ENCODE measurements around the gene SEC14L1. TPM values are rescaled to one million over a fixed set of nuclear protein-coding genes. Genes with fewer than 3 reads are reported as not detected.

SEC14L1 gene
- total RNA-seq, 1 experiment from 2014 or later: 78.6 TPM

DNA sequence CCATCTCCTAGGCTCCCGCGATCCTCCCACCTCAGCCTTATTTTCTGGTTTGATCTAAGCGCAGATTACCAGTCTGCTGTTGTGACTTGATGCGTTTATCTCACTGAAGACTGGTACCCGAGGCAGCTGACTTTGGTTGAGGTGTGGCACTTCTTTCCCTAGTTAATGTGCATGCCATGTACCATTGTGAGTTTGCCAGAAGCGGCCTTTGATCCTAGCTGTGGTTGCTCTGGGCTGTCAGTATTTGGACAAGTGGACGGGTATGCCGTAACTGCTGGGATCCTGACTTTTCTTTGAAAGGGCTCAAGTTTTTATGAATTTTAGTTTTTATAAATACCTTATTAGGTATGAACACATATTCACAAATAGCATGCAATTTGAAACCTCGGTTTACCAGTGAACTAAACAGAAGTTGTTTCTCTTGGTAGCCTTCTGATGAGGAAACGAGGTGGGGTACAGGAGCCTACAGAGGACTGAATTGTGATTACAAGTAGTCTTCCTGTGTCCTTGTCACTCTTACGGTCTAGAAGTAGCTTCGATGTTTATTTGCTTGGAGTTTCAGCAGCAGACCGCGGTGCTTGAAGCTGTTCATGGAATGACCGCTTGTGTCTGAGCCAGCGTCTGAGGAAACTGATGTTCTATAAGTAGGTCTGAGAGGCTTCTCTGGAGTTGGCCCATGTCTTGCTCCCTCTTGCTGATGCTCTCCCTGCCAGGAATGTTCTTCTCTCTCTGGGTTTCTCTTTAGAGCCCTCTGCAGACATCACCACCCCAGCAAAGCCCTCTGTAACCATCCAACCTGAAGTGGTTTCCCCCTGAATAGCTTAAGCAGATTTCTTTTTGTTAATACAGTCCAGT, 40.0 kb downstream of the SEC14L1 start:
- TF ChIP-seq, protein P1, sequence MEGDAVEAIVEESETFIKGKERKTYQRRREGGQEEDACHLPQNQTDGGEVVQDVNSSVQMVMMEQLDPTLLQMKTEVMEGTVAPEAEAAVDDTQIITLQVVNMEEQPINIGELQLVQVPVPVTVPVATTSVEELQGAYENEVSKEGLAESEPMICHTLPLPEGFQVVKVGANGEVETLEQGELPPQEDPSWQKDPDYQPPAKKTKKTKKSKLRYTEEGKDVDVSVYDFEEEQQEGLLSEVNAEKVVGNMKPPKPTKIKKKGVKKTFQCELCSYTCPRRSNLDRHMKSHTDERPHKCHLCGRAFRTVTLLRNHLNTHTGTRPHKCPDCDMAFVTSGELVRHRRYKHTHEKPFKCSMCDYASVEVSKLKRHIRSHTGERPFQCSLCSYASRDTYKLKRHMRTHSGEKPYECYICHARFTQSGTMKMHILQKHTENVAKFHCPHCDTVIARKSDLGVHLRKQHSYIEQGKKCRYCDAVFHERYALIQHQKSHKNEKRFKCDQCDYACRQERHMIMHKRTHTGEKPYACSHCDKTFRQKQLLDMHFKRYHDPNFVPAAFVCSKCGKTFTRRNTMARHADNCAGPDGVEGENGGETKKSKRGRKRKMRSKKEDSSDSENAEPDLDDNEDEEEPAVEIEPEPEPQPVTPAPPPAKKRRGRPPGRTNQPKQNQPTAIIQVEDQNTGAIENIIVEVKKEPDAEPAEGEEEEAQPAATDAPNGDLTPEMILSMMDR (conservative IDR thresholded peaks at IDR 0.05; ENCODE audit: low read depth, low read length): no peak
- TF ChIP-seq EZH2 (IDR thresholded peaks at IDR 0.05; ENCODE audit: borderline replicate concordance, low read depth, low read length, poor library complexity, severe bottlenecking): no peak
- no TSS peak for BruUV-seq (replicated peaks)
- H3K27ac ChIP-seq (ENCODE audit: low read depth, low read length, poor library complexity, severe bottlenecking): peak overlapping the region; percentile 90
- POLR2A ChIA-PET (ENCODE audit: low non-redundant PET): no interaction called here
- no peak for DNase-seq (ENCODE audit: low spot score)
- intact Hi-C loops (cut with micrococcal nuclease; ENCODE audit: unreplicated experiment): no loop called here
- CTCF ChIA-PET: no interaction called here
- no peaks in the 10 kb centered on the region for H3K9me3 ChIP-seq (ENCODE audit: low read depth, low read length, poor library complexity, severe bottlenecking)
- H3K4me3 ChIP-seq (ENCODE audit: low read depth, low read length, poor library complexity, severe bottlenecking): no peak overlapping the region
- no peaks in the 10 kb centered on the region for H3K36me3 ChIP-seq (ENCODE audit: insufficient read depth, low read length, poor library complexity, severe bottlenecking)
- no peaks in the 10 kb centered on the region for H3K27me3 ChIP-seq (replicated peaks; ENCODE audit: insufficient read depth, low read depth, low read length, poor library complexity)
- H3K4me1 ChIP-seq (ENCODE audit: insufficient read depth, low read length, poor library complexity, severe bottlenecking): peaks cover 58% of the 10 kb centered on the region

DNA sequence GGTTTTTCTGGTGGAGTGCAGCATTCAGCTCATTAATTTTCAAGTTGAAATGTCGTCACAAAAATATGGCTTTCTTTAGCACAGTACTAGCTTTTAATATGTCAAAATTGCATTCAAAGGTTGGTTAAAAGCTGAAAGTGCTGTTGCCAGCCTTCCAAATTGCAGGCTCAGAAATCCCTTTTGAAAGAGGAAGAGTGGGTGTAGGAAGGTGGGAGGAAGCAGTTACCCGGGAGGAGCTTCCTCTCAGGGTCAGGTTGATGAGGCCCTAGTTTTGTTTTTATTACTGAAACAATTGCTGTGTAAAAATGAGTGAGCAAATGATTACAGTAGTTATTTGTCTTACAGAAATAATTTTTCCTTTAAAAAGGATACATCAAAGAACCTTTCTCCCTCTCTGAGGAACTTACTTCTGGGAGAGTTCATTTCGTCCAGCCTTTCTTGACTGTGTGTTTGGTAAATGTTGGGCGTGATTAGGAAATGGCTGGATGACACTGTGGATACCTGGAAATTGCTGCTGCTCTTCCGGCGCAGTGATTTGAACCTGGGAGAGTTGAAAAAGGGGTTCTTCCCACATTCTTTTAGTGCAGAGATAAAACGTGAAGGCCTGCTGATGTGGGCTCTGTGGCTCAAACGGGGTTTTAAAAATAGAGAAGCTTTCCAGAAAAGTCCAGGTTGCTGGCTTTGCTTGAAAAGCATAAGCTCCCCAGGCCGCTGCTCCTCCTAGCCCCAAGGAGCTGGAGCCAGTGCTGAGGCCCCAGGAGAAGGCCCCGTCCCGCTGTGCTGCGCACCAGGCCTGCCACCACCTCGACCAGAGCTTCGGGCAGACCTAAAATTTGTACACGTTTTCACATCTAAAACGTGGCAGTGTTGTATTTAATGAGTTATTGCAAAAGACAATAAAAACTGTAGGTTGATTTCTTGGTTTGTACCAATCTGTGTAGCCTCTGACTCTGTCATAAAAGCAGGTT, 41.7 kb downstream of the SEC14L1 start:
- peak overlapping the region; percentile 90 for H3K27ac ChIP-seq (ENCODE audit: low read depth, low read length, poor library complexity, severe bottlenecking)
- peaks cover 58% of the 10 kb centered on the region for H3K4me1 ChIP-seq (ENCODE audit: insufficient read depth, low read length, poor library complexity, severe bottlenecking)
- DNase-seq (ENCODE audit: low spot score): peak; percentile 74
- H3K27me3 ChIP-seq (replicated peaks; ENCODE audit: insufficient read depth, low read depth, low read length, poor library complexity): no peaks in the 10 kb centered on the region
- intact Hi-C loops (cut with micrococcal nuclease; ENCODE audit: unreplicated experiment): no loop called here
- CTCF ChIA-PET: no interaction called here
- POLR2A ChIA-PET (ENCODE audit: low non-redundant PET): no interaction called here
- H3K4me3 ChIP-seq (ENCODE audit: low read depth, low read length, poor library complexity, severe bottlenecking): no peak overlapping the region
- H3K9me3 ChIP-seq (ENCODE audit: low read depth, low read length, poor library complexity, severe bottlenecking): no peaks in the 10 kb centered on the region
- H3K36me3 ChIP-seq (ENCODE audit: insufficient read depth, low read length, poor library complexity, severe bottlenecking): no peaks in the 10 kb centered on the region
- TF ChIP-seq EZH2 (IDR thresholded peaks at IDR 0.05; ENCODE audit: borderline replicate concordance, low read depth, low read length, poor library complexity, severe bottlenecking): no peak
- TF ChIP-seq, protein P1 (conservative IDR thresholded peaks at IDR 0.05; ENCODE audit: low read depth, low read length): no peak
- BruUV-seq (replicated peaks): no TSS peak

DNA sequence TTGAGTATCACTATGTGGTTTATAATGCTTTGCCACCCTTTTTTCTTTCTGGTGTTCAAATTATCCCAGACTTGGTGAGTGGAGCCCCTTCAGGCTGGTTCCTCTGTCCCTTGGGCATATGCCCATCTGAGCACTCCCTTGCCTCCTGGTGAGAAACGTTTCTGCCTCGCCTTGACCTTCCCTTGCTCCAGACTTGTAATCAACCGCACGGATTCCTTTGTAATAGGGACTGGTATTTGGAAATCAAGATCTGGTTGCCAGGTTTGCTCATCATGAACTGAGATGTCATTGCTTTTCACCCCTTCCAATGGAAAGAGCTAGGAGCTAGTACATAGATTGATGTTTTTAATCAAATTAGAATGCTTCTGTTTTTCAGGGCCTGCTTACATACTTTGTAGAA, 43.7 kb downstream of the SEC14L1 start:
- Histone ChIP-seq H3K4me1 (ENCODE audit: insufficient read depth, low read length, poor library complexity, severe bottlenecking) (peaks cover 49% of the 10 kb centered on the region), H3K9me3 (ENCODE audit: low read depth, low read length, poor library complexity, severe bottlenecking) (no peaks in the 10 kb centered on the region), H3K4me3 (ENCODE audit: low read depth, low read length, poor library complexity, severe bottlenecking) (no peak overlapping the region), H3K27ac (ENCODE audit: low read depth, low read length, poor library complexity, severe bottlenecking) (peak overlapping the region; percentile 51), H3K36me3 (ENCODE audit: insufficient read depth, low read length, poor library complexity, severe bottlenecking) (no peaks in the 10 kb centered on the region), H3K27me3 (replicated peaks; ENCODE audit: insufficient read depth, low read depth, low read length, poor library complexity) (no peaks in the 10 kb centered on the region)
- no TSS peak for BruUV-seq (replicated peaks)
- intact Hi-C loops (cut with micrococcal nuclease; ENCODE audit: unreplicated experiment): no loop called here
- TF ChIP-seq, protein P1 (conservative IDR thresholded peaks at IDR 0.05; ENCODE audit: low read depth, low read length): no peak
- TF ChIP-seq EZH2 (IDR thresholded peaks at IDR 0.05; ENCODE audit: borderline replicate concordance, low read depth, low read length, poor library complexity, severe bottlenecking): no peak
- no peak for DNase-seq (ENCODE audit: low spot score)
- ChIA-PET CTCF (no interaction called here), POLR2A (ENCODE audit: low non-redundant PET) (no interaction called here)

All from A673 (cell line).